Measurements from ENCODE around the gene MIER1.

MIER1 gene

DNA sequence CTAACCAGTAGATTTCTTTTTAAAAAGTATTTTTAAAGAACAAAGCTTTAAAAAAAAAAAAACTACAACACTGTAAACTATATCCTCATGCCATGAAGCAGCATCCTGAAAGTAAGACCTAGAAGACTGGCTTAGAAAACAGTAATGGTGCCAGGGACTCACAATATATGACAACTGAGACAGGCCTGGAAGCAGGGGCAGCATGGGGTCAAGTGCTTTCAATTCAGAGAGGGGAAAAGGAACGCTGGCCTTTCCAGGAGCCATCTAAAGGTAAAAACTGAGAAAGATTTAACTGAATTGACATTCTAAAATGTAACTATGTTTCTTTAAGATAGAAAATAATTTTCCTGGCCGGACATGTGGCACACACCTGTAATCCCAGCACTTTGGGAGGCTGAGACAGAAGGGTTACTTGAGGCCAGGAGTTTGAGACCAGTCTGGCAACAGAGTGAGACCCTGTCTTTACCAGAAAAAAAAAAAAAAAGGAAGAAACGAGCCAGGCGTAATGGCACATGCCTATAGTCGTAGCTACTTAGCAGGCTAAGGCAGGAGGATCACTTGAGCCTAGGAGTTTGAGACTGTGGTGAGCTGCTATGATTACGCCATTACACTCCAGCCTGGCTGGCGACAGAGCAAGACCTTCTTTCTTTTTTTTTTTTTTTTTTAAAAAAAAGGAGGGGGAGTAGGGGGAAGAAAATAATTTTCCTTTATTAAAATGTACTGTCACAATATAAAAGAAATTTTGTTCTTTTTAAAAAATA lies 75.0 kb downstream of the MIER1 start:
- no peak for DNase-seq (ENCODE audit: extremely low read depth, low read depth)
- TF ChIP-seq, protein P1, sequence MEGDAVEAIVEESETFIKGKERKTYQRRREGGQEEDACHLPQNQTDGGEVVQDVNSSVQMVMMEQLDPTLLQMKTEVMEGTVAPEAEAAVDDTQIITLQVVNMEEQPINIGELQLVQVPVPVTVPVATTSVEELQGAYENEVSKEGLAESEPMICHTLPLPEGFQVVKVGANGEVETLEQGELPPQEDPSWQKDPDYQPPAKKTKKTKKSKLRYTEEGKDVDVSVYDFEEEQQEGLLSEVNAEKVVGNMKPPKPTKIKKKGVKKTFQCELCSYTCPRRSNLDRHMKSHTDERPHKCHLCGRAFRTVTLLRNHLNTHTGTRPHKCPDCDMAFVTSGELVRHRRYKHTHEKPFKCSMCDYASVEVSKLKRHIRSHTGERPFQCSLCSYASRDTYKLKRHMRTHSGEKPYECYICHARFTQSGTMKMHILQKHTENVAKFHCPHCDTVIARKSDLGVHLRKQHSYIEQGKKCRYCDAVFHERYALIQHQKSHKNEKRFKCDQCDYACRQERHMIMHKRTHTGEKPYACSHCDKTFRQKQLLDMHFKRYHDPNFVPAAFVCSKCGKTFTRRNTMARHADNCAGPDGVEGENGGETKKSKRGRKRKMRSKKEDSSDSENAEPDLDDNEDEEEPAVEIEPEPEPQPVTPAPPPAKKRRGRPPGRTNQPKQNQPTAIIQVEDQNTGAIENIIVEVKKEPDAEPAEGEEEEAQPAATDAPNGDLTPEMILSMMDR (IDR thresholded peaks at IDR 0.05; ENCODE audit: low read depth, low read length) = no peak

DNA sequence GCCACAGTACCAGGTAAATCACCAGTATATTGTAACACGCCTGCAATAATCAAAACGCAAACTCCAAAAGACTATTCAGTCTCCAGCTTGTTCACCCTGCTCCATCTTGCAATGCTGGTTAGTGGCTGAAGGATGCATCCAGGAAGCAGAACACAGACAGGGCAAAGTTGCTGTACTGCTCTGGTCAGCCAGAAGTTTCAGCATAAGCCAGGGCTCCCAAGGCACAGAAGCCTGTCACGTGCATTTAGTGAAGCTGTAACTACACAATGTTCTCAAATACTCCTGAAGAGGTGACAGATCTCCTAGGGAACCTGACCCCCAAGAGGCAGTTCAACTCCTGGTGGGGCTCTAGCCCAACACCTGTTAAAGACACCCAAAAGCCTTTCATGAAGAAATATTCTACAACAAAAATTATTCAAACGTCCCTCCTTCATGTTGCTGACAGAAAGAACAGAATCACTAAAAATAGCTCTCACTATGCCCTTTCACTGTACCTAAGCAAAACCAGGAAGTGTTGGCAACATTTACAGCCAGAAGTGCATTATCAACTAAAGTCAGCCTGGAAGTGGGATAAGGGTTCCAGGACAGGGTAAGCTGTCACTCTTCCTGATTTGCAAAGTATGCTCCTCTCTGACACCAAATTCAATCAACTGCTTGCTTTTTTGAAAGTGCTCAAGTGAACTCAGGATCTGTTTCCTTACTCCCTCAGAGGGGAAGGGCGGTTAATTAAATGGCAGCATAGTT lies 77.1 kb downstream of the MIER1 start:
- TF ChIP-seq, protein P1 (IDR thresholded peaks at IDR 0.05; ENCODE audit: low read depth, low read length) = no peak
- DNase-seq (ENCODE audit: extremely low read depth, low read depth) = no peak

DNA sequence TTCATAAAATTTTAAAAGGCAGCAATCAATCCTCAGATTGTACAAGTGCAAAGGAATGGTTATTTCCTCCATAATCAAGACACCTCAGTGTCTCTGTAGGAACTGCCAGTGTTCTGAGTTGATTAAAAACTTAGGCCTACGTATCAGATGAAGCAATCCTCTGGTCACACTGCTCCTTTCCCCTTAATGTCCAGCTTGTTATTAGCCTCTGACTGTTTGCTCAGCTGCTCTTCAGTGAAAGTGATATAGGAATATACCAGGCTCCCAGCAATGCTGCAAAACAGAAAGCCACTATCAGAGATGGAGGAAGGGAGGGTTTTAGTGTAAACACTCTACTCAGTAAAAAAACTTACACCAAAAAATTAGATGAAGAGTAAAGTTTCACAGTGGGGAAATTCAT lies 79.4 kb downstream of the MIER1 start:
- TF ChIP-seq, protein P1 (IDR thresholded peaks at IDR 0.05; ENCODE audit: low read depth, low read length) = no peak
- no peak for DNase-seq (ENCODE audit: extremely low read depth, low read depth)

GRCh38 chr1:67005068-67005467 lies 80.3 kb downstream of the MIER1 start:
- no peak for DNase-seq (ENCODE audit: extremely low read depth, low read depth)

GRCh38 chr1:67009792-67010191 lies 85.0 kb downstream of the MIER1 start:
- DNase-seq (ENCODE audit: extremely low read depth, low read depth) = no peak
- TF ChIP-seq, protein P1 (IDR thresholded peaks at IDR 0.05; ENCODE audit: low read depth, low read length) = no peak

More at GRCh38 chr1:67005068-67005467, 80.3 kb downstream of the MIER1 start:
- TF ChIP-seq, protein P1 (IDR thresholded peaks at IDR 0.05; ENCODE audit: low read depth, low read length) = no peak

DNA sequence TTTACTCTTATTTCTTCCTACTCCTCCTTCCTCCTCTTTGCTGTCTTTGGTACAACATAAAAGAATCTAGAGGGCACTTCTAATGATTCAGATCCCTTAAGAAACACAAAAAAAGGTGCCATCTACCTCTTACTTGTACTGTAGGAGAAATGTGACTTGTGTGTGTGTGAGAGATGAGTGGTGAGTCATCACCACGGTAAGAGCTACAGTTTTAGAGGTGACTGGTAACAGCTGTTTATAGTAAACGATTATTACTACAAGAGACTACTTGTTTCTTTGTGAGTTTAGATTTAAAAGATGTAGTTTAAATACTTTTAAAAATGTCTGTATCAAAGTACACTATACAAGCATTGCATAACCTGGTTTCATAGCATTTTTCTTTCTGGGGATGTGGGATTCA lies 88.8 kb downstream of the MIER1 start:
- no peak for DNase-seq (ENCODE audit: extremely low read depth, low read depth)
- TF ChIP-seq, protein P1 (IDR thresholded peaks at IDR 0.05; ENCODE audit: low read depth, low read length) = no peak

GRCh38 chr1:67018574-67018973 lies 93.8 kb downstream of the MIER1 start:
- no peak for DNase-seq (ENCODE audit: extremely low read depth, low read depth)

More at GRCh38 chr1:67018574-67018973, 93.8 kb downstream of the MIER1 start:
- TF ChIP-seq, protein P1 (IDR thresholded peaks at IDR 0.05; ENCODE audit: low read depth, low read length) = no peak
